Measurements from ENCODE around the gene GABPB2. TPM values are rescaled to one million over a fixed set of nuclear protein-coding genes. Genes with fewer than 3 reads are reported as not detected.
A peak's percentile ranks its signal among the peaks of the same experiment; 100 is the strongest.
"Not testable (repeated sequence)": the region's sequence is repeated elsewhere in the genome, so short reads cannot be mapped to it uniquely, and the experiment has no call there.

GABPB2 gene
- total RNA-seq, 1 donor from 2014 or later, result 18.1 TPM

GRCh38 chr1:151060007-151060656, 10.4 kb upstream of the GABPB2 start, which contains the start of gene MLLT11:
Gene MLLT11, plus strand, starts transcription at chr1:151060397. Its CDS starts 6,828 bp downstream, at chr1:151067225.
- DNase-seq, result peak; percentile 94

GRCh38 chr1:151060657-151061421, 9.7 kb upstream of the GABPB2 start:
- DNase-seq, result no peak

- no peak for DNase-seq
Observed at GRCh38 chr1:151061704-151062103, 8.9 kb upstream of the GABPB2 start.

GRCh38 chr1:151062741-151063371, 7.7 kb upstream of the GABPB2 start:
- DNase-seq, result no peak

GRCh38 chr1:151065089-151065645, 5.4 kb upstream of the GABPB2 start:
- no peak for DNase-seq

GRCh38 chr1:151067185-151067584, 3.4 kb upstream of the GABPB2 start:
- DNase-seq, result no peak

GRCh38 chr1:151069103-151069486, 1.5 kb upstream of the GABPB2 start:
- DNase-seq, result no peak

- DNase-seq, result no peak
Observed at GRCh38 chr1:151072224-151072623, 1.7 kb downstream of the GABPB2 start.

- no peak for DNase-seq
Observed at GRCh38 chr1:151085953-151086559, 15.5 kb downstream of the GABPB2 start.

GRCh38 chr1:151097426-151097825, 26.9 kb downstream of the GABPB2 start:
- not testable (repeated sequence) for DNase-seq

- no peak for DNase-seq
Observed at GRCh38 chr1:151098126-151098525, 27.6 kb downstream of the GABPB2 start.

GRCh38 chr1:151104630-151105029, 34.1 kb downstream of the GABPB2 start:
- no peak for DNase-seq

- DNase-seq, result no peak
Observed at GRCh38 chr1:151106894-151107293, 36.3 kb downstream of the GABPB2 start.

GRCh38 chr1:151108331-151108730, 37.8 kb downstream of the GABPB2 start:
- no peak for DNase-seq

- no peak for DNase-seq
Observed at GRCh38 chr1:151113877-151114276, 43.3 kb downstream of the GABPB2 start.

- no peak for DNase-seq
Observed at GRCh38 chr1:151124763-151125403, 54.3 kb downstream of the GABPB2 start.

- no peak for DNase-seq
Observed at GRCh38 chr1:151128800-151129199, 58.2 kb downstream of the GABPB2 start.

- DNase-seq, result peak; percentile 96
Observed at GRCh38 chr1:151130987-151131586, 60.5 kb downstream of the GABPB2 start.

GRCh38 chr1:151131701-151132334, 61.3 kb downstream of the GABPB2 start:
- DNase-seq, result no peak

- DNase-seq, result no peak
Observed at GRCh38 chr1:151132335-151133017, 61.9 kb downstream of the GABPB2 start.
